Measurements from ENCODE around the gene DNM3. TPM values are rescaled to one million over a fixed set of nuclear protein-coding genes. Genes with fewer than 3 reads are reported as not detected.

DNM3 gene
- polyA plus RNA-seq, 1 of the 3 experiments (the other 2 are of a cell fraction), result 0.43 TPM

- WGBS (ENCODE audit: low lambda C conversion rate), result 77% methylated on average over 4 of the region's 4 CpGs
- Histone ChIP-seq H2AFZ (ENCODE audit: low read depth) (no peak overlapping the region), H3K27ac (ENCODE audit: low read depth in 2 of 2, low read length in 1 of 2) (no peak overlapping the region), H3K9ac (no peak overlapping the region), H3F3A (replicated peaks; ENCODE audit: insufficient read depth) (peaks cover 7% of the 10 kb centered on the region), H3K4me2 (no peak overlapping the region), H4K20me1 (ENCODE audit: insufficient read depth) (no peaks in the 10 kb centered on the region), H3K4me1 (ENCODE audit: control insufficient read depth in 1 of 2, insufficient read depth in 2 of 2, low read depth in 1 of 2, low read length in 1 of 2) (no peaks in the 10 kb centered on the region; a peak in 1 of 4 replicates), H3K27me3 (ENCODE audit: insufficient read depth) (no peaks in the 10 kb centered on the region), H3K9me2 (no peaks in the 10 kb centered on the region), H3K36me3 (replicated peaks in 1 of 2; ENCODE audit: control insufficient read depth in 1 of 2, insufficient read depth in 2 of 2, low read length in 1 of 2) (peaks cover 0 to 19% of the 10 kb centered on the region in 2 experiments), H3K4me3 (ENCODE audit: low read depth in 2 of 2, low read length in 1 of 2) (no peak overlapping the region), H3K9me3 (no peaks in the 10 kb centered on the region), H3K79me2 (ENCODE audit: insufficient read depth) (no peaks in the 10 kb centered on the region)
- CTCF ChIA-PET, result interaction anchor here (0.7 kb wide), 1 partner anchor 130 kb away, joined by 3 read pairs; no protein-coding TSS in a partner anchor
- TF ChIP-seq ZBTB33 (IDR thresholded peaks at IDR 0.05; ENCODE audit: borderline replicate concordance, low read depth) (no peak), MXI1 (IDR thresholded peaks at IDR 0.05; ENCODE audit: low read depth, low read length) (no peak), TAF1 (IDR thresholded peaks at IDR 0.05; ENCODE audit: borderline replicate concordance, low read depth, low read length) (no peak), CHD2 (IDR thresholded peaks at IDR 0.05; ENCODE audit: low read length, partially characterized antibody) (no peak), EZH2phosphoT487 (IDR thresholded peaks at IDR 0.05; ENCODE audit: borderline replicate concordance, low read depth) (no peak), TCF12 (IDR thresholded peaks at IDR 0.05) (no peak), NRF1 (IDR thresholded peaks at IDR 0.05; ENCODE audit: low read depth, low read length) (no peak), SMC3 (IDR thresholded peaks at IDR 0.05; ENCODE audit: low read depth, low read length) (no peak), EP300 (IDR thresholded peaks at IDR 0.05; ENCODE audit: borderline replicate concordance in 1 of 2, low read depth in 1 of 2, low read length in 1 of 2) (no peak), IRF3 (IDR thresholded peaks at IDR 0.05; ENCODE audit: low read depth, low read length) (no peak), TEAD4 (IDR thresholded peaks at IDR 0.05; ENCODE audit: borderline replicate concordance, insufficient read depth) (no peak)
- no peak for DNase-seq
- POLR2A ChIA-PET, result no interaction called here
These were observed 467.3 kb downstream of the DNM3 start for GRCh38 chr1:172308577-172308976.

GRCh38 chr1:172320733-172321132 lies 479.4 kb downstream of the DNM3 start:
- no peak overlapping the region; the same call in 1 of the 2 replicates for H2AFZ ChIP-seq (ENCODE audit: low read depth)
- POLR2A ChIA-PET, result no interaction called here
- peak overlapping the region; percentile 76; the same call in 1 of the 2 replicates for H3K9ac ChIP-seq

More at GRCh38 chr1:172320733-172321132, 479.4 kb downstream of the DNM3 start:
- no peaks in the 10 kb centered on the region for H3K36me3 ChIP-seq (replicated peaks in 1 of 2; ENCODE audit: control insufficient read depth in 1 of 2, insufficient read depth in 2 of 2, low read length in 1 of 2)
- no peak overlapping the region for H3K4me3 ChIP-seq (ENCODE audit: low read depth in 2 of 2, low read length in 1 of 2)
- no peak for DNase-seq
- peak; percentile 21; the same call in 1 of the 2 replicates for TF ChIP-seq MEF2A (IDR thresholded peaks at IDR 0.05; ENCODE audit: borderline replicate concordance, low read depth)
- TF ChIP-seq NFIC (IDR thresholded peaks at IDR 0.05; ENCODE audit: borderline replicate concordance), result 0 out of 2 replicates have a peak, but pooled peaks have one; percentile 10
- TF ChIP-seq JUND (IDR thresholded peaks at IDR 0.05), result peak; percentile 56
- TF ChIP-seq TEAD4 (IDR thresholded peaks at IDR 0.05; ENCODE audit: borderline replicate concordance, insufficient read depth), result no peak
- TF ChIP-seq PBX3 (IDR thresholded peaks at IDR 0.05), result peak; percentile 72
- TF ChIP-seq EP300 (IDR thresholded peaks at IDR 0.05; ENCODE audit: borderline replicate concordance in 1 of 2, low read depth in 1 of 2, low read length in 1 of 2), result peak in 1 of 2 experiments; percentile 60; a peak in 1 of 4 replicates
- no peak for TF ChIP-seq RCOR1 (IDR thresholded peaks at IDR 0.05; ENCODE audit: low read length)
- no peak for TF ChIP-seq SMC3 (IDR thresholded peaks at IDR 0.05; ENCODE audit: low read depth, low read length)
- TF ChIP-seq TCF12 (IDR thresholded peaks at IDR 0.05), result peak; percentile 61; the same call in 1 of the 2 replicates
- peak; percentile 30; the same call in 1 of the 2 replicates for TF ChIP-seq CTCF (IDR thresholded peaks at IDR 0.05)
- CTCF ChIA-PET, result no interaction called here
- peak overlapping the region; percentile 97 for H3K27ac ChIP-seq (ENCODE audit: low read depth in 2 of 2, low read length in 1 of 2)
- H3K27me3 ChIP-seq (ENCODE audit: insufficient read depth), result no peaks in the 10 kb centered on the region
- no peaks in the 10 kb centered on the region for H4K20me1 ChIP-seq (ENCODE audit: insufficient read depth)
- H3K79me2 ChIP-seq (ENCODE audit: insufficient read depth), result no peaks in the 10 kb centered on the region; the same call in 1 of the 2 replicates
- 43% methylated on average over 6 of the region's 6 CpGs for WGBS (ENCODE audit: low lambda C conversion rate)
- peak overlapping the region; percentile 73 for H3K4me2 ChIP-seq
- peaks cover 41% of the 10 kb centered on the region for H3F3A ChIP-seq (replicated peaks; ENCODE audit: insufficient read depth)
- peaks cover 25 to 35% of the 10 kb centered on the region in 2 experiments; a peak in 3 of 4 replicates for H3K4me1 ChIP-seq (ENCODE audit: control insufficient read depth in 1 of 2, insufficient read depth in 2 of 2, low read depth in 1 of 2, low read length in 1 of 2)
- H3K9me2 ChIP-seq, result no peaks in the 10 kb centered on the region
- H3K9me3 ChIP-seq, result no peaks in the 10 kb centered on the region
